GM18861 (cell line): Measurements from ENCODE around the gene SEMA5A.

Experiments
- ATAC-seq: cut with Tn5 transposase; IDR thresholded peaks from one replicate; pipeline ENCODE4 v1.9.1; 2021; ENCODE audit not compliant: unreplicated experiment

Gene SEMA5A

DNA sequence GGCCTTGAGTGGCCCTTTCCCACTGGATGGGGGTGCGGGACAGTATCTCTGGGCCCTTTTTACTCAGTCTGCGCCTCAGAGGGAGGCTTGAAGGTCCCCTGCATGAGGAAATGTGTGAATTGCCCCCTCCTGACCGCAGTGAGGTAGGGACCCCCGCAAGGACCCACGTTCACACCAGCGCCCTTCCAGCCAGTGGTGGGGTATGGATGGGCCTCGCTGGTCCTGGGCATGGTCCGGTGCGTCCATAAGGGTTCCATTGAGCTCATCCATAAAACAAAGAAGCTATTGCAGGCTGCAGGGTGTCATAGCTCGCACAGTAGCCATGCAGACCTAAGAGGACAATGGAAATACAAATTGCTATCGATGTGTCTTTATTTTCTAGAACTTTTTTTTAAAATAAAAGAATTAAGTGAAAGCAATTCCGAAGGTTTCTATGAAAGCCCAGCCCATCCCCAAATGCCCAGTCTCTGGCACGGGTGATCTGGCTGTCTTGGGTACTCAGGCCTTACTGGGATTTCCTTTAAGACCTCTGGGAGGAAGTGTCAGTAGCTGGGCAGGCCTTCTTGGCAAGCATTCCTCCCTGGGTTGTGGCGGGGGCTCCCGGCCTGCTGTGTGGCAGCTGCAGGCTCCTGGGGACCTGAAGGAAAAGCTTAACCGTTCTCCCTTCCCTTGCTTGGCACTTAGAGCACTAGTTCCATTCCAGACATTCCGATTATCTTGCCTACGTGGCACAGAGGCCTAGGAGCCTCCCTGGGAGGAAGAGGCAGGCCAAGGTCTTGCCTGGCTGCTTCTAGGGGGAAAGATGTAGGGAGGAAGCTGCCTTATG, 1.5 kb upstream of the SEMA5A start:
- no peak for ATAC-seq

DNA sequence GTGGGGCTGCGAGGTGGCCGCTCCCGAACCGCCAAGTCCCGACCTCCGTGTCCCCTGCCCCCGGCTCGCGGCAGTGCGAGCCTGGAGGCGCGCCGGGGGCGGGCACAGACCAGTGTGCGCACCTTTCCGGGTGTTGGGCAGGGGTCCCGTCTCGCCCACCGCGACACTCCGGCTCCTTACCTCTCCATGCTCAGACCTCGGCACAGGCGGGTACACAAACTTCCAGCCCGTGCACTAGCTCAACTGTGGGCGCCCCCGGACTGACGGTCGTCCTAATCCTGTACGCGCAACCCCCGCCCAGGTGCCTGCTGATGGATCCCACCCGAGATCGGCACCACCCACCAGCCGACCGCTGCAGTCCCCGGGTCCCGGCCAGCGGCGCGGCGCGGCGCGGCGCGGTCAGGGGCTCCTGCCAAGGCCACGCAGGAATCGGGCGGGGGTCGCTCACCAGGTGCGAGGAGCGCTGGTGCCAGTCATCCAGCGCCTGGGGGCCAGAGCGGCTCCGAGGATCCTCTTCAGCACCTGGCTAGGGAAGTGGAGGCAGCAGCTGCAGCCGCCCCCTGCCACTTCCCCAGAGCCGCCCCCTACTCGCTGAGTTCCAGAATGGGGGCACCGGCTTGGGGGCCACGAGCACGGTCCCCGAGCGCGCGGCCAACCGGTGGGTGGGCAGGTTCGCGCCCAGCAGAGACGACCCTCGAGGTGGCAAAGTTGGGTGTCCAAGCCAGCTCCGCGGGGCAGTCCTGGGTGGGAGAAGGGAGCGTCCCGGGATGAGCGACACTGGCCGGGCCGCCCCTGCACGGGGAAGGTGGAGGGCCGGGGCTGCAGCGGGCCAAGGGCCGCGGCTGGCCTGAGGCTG, 511 bp downstream of the SEMA5A start:
- no peak for ATAC-seq

DNA sequence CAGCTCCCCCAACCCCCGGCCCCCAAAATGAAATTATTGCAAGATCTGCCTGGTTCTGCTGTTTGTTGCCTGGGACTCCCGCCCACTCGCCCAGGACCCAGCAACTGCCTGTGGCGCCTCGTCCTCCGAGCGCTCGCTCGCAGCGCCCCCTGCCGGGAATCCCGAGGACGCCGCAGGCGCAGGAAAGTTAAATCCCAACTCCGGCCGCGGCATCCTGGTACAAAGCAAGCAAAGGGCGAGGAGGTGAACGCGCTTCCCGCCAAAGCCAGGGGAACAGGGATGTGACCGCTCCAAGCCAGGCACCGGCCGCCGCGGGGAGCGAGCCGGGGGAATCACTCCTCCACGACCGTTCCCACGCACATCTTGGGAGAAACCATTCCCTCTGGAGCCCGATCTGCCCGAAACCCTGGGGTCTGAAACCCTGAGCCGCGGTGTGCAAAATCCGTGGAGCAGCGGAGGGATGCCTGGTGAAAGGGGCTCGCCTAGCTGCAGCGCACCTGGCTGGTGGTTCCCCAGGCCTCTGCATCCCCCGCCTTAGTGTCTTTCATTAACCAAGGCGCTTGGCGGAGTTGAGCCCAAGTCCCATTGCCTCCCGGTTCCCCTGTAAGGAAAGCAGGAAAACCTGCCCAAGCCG, 1.3 kb downstream of the SEMA5A start:
- no peak for ATAC-seq

DNA sequence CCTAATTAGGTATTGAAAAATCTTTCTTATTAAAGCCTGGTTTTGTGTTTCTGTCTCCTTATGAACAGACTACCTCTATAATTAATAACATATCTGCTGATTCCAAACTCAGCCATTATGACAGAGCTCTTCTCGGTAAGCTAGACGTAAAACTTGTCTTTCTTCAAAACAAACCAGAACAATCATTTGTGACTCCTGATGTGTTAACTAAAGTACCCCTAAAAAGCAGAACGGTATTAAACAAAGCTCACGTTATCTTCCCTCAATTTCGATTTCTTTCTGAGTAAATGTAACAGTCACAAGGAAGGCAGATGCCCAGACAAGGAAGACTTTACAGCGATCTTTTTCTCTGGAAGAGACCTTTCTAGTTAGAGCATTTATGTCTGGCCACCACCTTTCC, 1.8 kb downstream of the SEMA5A start:
- ATAC-seq, result no peak

DNA sequence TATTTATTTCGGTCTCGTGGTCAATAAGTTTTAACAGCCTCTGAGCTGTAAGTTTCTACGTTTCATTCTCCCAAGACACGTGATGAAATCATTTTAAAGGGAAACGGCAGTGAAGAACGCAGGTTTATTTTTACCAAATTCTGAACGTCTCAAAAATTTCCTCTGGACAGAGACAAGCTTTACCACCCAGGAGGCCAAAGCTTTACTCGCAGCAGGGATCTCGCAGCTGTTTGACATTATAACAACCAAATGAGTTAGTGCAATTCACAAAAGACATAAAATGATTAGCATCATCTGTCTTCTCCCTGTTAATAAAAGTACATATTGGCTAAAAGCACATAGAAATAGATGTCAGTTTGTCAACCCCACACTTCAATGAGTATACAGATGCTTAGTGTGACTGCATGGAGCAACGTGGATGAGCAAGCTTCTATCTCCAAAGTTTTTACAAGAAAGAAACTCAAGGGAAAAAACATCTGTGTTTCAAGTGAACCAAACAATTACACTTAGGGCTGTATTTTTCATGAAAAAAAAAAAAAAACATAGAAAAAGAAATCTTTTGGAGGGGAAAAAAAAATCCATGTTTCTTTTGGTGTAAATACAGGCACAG, 2.5 kb downstream of the SEMA5A start:
- ATAC-seq, result no peak

DNA sequence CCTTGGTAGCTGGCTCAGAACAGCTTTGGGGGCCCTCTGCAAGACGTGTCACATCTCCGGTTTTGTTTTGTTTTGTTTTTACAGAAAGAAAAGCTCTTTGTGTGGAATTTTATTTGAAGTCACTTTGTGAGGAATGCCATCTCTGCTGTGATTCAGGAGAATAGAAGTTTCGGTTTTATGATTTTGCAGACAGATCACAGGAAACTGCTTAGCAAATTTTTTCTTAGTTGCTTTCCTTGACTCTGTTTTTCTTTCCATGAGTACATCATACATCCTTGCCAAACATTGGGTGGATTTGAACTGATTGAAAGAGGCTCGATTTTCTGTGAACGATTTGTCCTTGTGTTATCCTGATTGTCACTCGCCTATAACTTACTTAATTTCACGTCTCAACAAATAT, 5.1 kb downstream of the SEMA5A start:
- no peak for ATAC-seq

DNA sequence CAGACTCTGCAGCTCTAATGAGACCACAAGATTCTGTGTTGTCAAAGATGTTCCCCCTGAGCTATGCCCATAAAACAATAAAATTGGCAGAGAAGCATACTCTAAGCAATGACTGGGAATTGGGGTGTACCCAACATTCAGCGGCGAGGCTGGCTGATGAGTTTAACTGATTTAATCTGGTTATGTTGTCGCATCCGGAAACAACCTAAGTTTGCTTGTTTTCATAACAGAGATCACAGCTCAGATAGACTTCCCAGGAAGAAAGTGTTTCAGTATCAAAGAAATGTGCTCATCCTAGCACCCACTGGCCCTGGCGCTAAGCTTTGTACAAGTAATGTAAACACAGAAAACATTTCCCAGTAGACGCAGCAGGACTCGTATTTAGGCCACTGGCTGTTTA, 7.4 kb downstream of the SEMA5A start:
- ATAC-seq, result no peak

DNA sequence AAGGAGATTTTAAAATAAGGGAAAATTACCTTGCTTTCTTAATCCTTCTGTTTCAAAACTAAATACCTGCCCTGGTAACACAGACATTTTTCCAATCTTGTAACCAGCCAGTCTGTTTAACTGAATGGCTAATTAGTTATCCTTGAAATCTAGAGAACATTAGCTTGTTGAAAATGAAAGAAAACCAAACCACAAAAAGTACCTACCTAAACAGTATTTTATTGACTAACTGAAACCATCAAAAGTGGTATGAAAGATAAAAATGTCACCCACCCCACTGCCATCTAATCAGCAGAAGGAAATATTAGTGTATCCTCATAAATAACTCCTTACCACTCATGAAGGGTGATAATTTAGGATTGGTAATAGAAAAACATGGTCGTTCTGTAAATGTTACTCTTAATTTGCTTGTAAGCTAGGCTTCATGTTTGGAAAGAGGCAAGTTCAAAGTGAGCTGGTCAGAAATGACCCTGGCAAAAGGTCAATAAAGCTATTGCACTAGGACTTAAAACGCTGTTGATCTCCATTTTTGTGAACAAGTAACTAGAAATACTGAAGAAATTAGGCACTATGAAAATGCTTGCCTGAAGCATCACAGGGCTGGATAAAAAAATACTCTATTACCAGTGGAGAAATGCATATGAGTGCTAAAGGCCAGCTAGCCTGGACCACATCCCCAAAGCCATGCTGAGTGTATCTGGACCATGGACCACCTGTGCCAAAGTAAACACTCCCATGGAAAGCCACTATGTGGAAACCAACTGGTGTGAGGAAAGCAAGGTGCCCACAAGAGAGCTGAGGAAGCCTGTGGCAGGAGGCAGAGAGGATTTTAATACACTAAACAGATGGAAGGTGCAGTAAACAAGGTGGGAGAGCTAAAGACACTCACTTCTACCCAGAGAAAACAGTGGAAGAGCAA, 8.4 kb downstream of the SEMA5A start:
- peak; percentile 43 for ATAC-seq

DNA sequence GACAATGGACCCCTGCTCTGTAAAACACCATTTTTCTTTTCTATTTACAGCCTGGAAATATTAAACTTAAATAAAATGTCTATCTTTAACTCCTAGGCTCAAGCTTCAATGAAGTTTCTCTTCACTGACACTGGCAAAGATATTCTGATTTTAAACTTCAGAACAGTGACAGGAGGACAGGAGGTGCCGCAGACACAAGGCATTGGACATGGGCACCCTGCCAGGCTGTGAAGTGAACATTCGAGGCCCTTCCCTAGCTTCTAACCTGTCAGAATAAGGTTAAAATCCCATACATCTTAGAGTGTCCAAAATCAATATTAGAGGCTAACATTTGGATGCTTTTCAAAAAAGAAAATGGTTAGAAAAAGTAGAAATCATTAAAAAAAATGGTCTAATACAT, 9.2 kb downstream of the SEMA5A start:
- ATAC-seq, result no peak

DNA sequence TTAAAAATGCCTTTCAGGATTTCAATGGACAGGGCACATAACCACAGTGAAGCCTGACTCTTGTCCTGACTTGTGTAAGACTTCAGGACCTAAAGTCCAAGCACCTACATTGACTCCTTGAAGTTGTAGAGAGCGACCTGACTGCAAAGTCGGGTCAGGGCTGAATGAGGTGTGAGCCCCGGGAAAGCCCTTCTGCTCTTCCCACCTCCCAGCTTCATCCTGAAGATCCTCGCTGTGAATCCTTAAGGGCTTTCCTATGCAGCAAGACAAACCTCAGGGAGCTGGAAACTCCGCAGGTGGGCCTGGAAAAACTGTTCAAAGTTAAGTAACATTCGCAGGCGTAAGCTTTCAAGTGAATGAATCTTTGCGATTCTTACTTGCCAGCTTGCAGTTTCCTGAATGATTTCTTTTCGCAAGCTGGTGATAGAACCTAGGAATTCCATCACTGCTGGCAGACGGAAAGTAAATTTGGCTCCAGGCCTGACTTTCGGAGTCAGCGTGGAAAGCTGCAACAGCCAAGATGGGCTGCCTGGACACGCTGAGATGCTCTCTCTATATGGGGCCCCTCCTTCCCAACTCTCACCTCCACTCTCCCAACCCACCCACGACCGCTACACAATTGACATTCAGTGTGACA, 10.9 kb downstream of the SEMA5A start:
- ATAC-seq, result no peak

DNA sequence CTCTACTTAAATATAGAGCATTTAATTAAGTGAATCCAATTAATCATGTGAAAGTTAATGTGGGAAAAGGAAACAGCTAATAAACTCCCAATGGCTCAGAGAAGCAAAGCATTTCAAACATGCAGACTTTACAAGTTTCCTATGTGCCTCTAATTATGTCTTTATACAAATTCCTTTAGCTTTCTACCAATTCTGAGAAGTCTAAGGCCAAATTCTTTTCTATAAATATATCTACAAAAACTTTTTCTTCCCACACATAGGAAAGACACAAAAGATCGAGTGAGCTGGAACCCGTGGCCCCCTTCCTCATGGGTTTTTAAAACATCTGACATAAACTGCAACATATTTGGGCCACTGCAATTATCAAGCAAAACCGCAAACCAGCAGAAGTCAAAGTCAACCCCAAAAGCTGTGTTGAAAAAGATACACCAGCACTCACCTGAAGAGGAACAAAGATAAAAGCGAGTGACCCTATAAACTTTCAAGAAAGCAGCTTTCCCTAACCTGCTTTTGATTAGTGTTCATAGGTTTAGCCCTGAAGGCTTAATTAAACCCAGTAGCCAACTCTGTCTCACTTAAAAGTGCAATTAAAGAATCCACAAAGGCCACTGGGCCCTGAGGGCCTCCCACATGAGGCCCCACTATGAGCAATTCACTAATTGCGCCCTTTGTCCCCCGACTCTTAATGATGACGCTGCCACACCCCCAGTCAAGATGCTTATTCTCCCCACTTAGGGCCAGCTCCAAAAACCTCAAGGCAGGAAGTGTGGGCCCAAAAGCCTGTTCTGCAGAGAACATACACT, 12.1 kb downstream of the SEMA5A start:
- no peak for ATAC-seq

DNA sequence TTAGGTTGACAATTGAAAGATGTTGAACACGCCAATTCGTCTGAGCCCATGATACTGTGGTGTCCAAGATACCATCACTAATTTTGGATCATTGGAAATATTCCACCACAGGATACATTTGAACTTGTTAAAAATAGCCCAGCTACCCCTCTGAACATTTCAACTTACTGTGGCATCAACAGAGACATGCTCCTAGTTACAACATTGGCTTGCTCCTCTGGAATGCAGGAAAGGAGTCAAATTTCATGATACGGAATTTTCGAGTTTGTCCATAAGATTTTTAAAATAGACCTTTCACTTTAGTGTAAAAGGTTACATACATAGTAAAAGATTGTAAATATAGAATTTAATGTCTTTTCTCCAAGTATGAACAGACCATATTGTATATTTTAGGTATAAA, 12.8 kb downstream of the SEMA5A start:
- ATAC-seq, result no peak

DNA sequence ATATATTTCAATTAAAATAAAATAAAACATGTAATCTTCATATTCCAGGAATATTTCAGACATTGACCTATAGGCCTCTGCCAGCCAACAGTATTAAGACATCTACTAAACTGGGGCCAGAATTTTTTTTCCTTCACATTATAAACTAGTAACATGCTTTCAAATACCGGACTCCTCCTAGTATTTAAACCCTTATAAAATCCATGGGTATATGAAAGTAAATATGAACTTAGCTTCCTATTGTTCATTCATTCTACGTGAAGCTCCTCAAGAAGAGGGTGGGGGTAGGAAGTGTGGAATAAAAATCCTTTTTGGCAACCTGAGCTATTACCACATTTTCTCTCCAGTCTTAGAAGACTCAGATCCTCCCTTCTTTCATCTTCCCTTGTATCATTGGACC, 16.4 kb downstream of the SEMA5A start:
- ATAC-seq, result no peak

DNA sequence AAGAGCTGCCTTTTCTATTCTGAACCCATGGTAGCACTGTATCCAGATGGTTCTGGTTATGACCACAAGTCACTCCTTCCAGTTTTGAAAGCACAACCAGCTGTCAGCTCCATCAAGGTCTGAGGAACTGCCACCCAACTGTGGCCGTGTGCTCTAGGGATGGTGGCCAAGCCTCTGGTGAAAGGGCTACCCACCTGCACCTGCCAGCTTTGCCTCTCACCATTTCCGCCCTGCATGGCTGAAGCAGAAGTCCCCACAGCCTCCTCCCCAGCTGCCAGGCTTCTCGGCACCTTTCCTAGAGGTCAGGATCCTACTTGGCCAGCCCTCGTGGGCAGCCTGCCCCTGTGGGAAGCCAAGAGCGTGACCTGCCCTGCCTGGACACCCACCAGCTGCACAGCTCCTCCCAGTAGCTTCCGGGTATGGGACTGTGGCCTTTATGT, 16.8 kb downstream of the SEMA5A start:
- ATAC-seq, result no peak

DNA sequence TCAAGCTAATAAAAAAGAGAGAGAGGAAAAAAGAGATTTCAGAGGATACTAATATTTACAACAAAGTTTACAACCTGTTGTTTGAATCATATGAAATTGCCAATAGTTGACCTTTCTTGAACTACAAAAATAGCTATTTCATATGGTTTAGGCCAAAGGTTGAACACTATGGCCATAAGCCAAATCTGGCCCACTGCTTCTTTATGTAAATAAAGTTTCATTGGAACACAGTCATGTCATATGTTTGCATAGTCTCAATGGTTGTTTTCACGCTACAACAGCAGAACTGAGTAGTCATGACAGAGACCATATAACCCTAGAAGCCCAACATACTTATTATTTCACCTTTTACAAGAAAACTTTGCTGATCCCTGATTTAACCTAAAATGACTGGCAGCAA, 20.9 kb downstream of the SEMA5A start:
- no peak for ATAC-seq

DNA sequence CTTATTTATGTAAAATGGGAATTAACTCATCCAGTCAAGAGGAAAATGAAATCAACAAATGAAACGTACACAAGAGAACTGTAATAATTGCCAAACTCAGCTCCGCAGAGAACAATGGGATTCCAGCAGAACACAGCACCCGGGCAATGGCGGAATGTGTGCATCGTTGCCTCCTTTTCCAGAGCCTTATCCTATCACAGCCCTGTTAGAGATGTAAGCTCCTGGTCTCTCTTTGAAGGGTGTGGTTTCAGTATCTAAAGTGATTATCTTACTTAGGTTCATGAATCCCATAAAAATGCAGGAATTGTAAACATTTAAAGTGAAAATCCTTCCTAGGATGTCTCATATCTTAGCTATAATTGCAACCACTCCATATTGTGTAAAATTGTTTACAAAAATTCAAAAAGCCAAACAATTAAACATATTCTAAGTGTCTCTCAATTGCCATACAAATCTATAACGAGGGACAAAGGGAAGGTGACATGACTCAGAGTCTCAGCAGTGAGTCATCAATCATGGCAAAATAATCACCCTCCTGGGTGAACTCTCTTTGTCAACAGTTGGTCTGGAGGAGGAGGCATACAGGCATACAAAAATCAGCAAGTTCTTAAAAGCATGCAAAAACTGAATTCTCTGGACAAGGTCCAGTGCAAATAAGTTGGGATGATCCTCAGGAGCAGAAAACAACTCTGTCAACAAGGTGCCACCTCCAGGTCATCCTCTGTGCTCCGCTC, 22.6 kb downstream of the SEMA5A start:
- ATAC-seq, result no peak

DNA sequence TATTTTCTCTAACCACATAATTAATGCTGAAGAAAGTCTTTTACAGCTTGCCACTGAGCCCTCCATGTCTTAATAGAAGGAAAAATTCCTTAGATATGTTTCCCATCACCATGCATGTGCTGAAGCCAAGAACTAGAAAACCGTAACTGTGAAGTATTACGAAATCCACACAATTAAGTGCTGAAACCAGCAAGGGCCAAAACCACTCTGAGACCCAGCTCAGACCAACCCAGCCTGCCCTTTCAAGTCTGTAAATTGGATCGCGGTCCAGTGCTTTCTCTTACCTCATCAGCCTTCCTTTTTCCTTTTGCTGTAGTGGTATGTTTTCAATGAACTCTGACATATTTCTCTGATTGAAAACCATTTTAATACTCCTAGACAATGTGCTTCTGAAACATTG, 26.3 kb downstream of the SEMA5A start:
- ATAC-seq, result no peak

DNA sequence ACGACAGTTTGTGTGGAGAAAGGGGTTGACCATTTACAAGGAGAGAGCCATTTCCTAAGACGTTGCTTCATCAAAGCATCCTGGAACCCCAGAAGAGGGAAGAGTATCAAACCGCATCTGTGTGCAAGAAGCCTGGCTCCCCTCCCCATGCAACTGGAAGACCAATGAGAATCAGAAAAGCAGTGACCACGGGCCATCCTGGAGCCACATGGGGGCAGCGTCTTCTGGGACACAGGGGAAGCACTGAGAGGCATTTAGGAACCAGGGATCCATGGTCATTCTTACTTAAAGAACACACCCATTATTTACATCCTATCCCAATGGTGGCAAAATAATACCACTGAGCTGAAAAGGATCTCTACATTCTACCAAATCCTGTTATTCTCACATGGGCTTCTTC, 29.3 kb downstream of the SEMA5A start:
- no peak for ATAC-seq
